Measurements from ENCODE around the gene CCDC92. TPM values are rescaled to one million over a fixed set of nuclear protein-coding genes. Genes with fewer than 3 reads are reported as not detected.

The CCDC92 gene
- total RNA-seq, 3 donors from 2014 or later (not counting 1 experiment from before 2014, with no cell fraction given), result 37.6 to 42.4 (median 39.1) TPM

DNA sequence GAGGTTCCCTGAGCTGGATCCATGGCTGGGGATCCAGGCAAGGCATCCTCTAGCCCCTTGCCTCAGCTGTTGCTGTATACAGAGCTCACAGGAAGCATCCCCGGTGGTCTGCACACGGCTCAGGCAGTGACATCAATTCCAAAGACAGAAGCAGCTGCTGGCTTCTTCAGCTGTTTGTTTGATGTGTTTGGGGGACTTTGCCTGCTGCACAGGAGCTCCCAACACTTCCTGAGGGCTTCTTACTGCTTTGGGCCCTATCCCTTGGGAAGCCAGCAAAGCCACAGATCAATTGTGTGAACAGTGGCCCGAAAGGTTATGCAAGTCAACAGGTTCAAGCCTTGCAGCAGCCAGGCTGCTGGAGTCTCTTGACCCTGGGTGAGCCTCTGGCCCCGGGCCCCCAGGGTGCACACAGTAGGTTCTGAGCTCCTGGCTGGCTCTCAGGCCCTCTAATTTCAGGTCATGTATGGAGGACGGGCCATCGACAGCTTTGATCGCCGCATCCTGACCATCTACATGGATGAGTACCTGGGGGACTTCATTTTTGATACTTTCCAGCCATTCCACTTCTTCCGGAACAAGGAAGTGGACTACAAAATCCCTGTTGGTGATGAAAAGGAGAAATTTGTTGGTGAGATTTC, 42.6 kb downstream of the CCDC92 start:
- DNase-seq (no peak), ATAC-seq (no peak)
- TF ChIP-seq, protein P1, sequence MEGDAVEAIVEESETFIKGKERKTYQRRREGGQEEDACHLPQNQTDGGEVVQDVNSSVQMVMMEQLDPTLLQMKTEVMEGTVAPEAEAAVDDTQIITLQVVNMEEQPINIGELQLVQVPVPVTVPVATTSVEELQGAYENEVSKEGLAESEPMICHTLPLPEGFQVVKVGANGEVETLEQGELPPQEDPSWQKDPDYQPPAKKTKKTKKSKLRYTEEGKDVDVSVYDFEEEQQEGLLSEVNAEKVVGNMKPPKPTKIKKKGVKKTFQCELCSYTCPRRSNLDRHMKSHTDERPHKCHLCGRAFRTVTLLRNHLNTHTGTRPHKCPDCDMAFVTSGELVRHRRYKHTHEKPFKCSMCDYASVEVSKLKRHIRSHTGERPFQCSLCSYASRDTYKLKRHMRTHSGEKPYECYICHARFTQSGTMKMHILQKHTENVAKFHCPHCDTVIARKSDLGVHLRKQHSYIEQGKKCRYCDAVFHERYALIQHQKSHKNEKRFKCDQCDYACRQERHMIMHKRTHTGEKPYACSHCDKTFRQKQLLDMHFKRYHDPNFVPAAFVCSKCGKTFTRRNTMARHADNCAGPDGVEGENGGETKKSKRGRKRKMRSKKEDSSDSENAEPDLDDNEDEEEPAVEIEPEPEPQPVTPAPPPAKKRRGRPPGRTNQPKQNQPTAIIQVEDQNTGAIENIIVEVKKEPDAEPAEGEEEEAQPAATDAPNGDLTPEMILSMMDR (IDR thresholded peaks at IDR 0.05), result no peak
- Histone ChIP-seq H3K27me3 (ENCODE audit: control insufficient read depth, insufficient read depth, low read length) (no peaks in the 10 kb centered on the region), H3K4me1 (ENCODE audit: control insufficient read depth, insufficient read depth, low read length) (peaks cover 21% of the 10 kb centered on the region), H3K4me3 (ENCODE audit: low read length) (no peak overlapping the region), H3K9me3 (ENCODE audit: control insufficient read depth, insufficient read depth, low read length) (no peaks in the 10 kb centered on the region), H3K27ac (ENCODE audit: low read length) (no peak overlapping the region), H3K36me3 (ENCODE audit: control insufficient read depth, insufficient read depth, low read length) (no peaks in the 10 kb centered on the region)
- intact Hi-C loops (cut with micrococcal nuclease), result loop anchor here (10.0 kb wide), 1 partner anchor 495 kb away; no protein-coding TSS in a partner anchor
- no peaks in the 10 kb centered on the region for H3K36me3 Mint-ChIP-seq
- no peaks in the 10 kb centered on the region for H3K27me3 Mint-ChIP-seq (ENCODE audit: low read depth in 2 of 2)
- no peak overlapping the region for H3K27ac Mint-ChIP-seq
- H3K9me3 Mint-ChIP-seq, result no peaks in the 10 kb centered on the region
- H3K4me1 Mint-ChIP-seq, result peaks cover 20 to 29% of the 10 kb centered on the region in 2 donors
- no peak overlapping the region for H3K4me3 Mint-ChIP-seq
- 85% methylated on average over 9 of the region's 9 CpGs for WGBS (ENCODE audit: insufficient coverage)

DNA sequence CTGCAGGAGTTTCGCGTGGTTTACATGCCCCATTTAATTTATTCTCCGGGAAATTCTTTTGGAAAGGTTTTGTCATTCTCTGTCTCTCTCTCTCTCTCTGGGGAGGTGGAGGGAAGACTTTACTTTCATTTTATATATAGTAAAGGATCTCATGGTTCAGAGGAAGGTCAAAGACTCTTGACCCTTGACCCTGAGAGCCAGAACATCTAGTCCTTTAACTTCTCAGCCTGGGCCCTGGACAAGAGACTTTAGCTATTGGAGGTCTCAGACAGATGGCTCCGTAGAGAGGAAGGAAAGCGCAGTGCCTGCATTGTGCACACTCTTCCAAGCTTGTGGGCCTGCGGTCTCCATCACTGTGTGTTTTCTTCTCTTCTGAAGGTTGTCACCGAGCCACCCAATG, 43.7 kb downstream of the CCDC92 start:
- H3K27ac ChIP-seq (ENCODE audit: low read length), result no peak overlapping the region
- DNase-seq (no peak), ATAC-seq (no peak)
- Mint-ChIP-seq H3K27me3 (ENCODE audit: low read depth in 2 of 2) (peaks cover 5 to 10% of the 10 kb centered on the region in 2 donors), H3K36me3 (no peaks in the 10 kb centered on the region), H3K27ac (no peak overlapping the region), H3K4me3 (no peak overlapping the region), H3K9me3 (no peaks in the 10 kb centered on the region), H3K4me1 (peaks cover 8 to 20% of the 10 kb centered on the region in 2 donors)
- no peaks in the 10 kb centered on the region for H3K36me3 ChIP-seq (ENCODE audit: control insufficient read depth, insufficient read depth, low read length)
- WGBS (ENCODE audit: insufficient coverage), result 93% methylated on average over 4 of the region's 7 CpGs
- H3K27me3 ChIP-seq (ENCODE audit: control insufficient read depth, insufficient read depth, low read length), result no peaks in the 10 kb centered on the region
- no peak overlapping the region for H3K4me3 ChIP-seq (ENCODE audit: low read length)
- TF ChIP-seq, protein P1 (IDR thresholded peaks at IDR 0.05), result no peak
- no peaks in the 10 kb centered on the region for H3K9me3 ChIP-seq (ENCODE audit: control insufficient read depth, insufficient read depth, low read length)
- peaks cover 9% of the 10 kb centered on the region for H3K4me1 ChIP-seq (ENCODE audit: control insufficient read depth, insufficient read depth, low read length)
- intact Hi-C loops (cut with micrococcal nuclease), result no loop called here

DNA sequence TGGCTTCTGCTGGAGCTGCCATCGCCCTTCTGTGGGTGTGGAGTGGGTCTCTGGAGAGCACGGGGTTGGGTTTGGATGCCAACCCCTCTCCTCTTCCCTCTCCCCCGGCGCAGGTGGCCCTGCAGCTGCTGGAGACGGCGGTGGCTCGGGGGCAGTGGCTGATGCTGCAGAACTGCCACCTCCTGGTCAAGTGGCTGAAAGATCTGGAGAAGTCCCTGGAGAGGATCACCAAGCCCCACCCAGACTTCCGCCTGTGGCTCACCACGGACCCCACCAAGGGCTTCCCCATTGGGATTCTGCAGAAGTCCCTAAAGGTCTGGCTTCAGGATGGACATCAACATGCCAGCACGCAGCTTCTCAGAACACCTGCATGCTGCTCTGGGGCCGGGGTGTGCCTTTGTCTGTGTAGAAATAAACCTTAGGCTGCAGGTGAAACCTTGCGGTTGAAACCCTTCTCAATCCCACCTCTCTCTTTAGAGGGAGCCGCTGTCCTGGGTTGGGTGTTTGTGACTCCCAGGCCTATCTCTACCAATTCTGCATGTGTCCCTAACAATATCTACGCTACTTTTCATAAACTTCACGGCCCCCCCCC, 44.3 kb downstream of the CCDC92 start:
- ATAC-seq, result no peak
- no peaks in the 10 kb centered on the region for H3K9me3 ChIP-seq (ENCODE audit: control insufficient read depth, insufficient read depth, low read length)
- Mint-ChIP-seq H3K27me3 (ENCODE audit: low read depth in 2 of 2) (peaks cover 6 to 10% of the 10 kb centered on the region in 2 donors), H3K4me3 (no peak overlapping the region), H3K9me3 (no peaks in the 10 kb centered on the region), H3K27ac (no peak overlapping the region), H3K4me1 (peaks cover 3 to 15% of the 10 kb centered on the region in 2 donors), H3K36me3 (no peaks in the 10 kb centered on the region)
- H3K36me3 ChIP-seq (ENCODE audit: control insufficient read depth, insufficient read depth, low read length), result no peaks in the 10 kb centered on the region
- DNase-seq, result no peak
- H3K4me3 ChIP-seq (ENCODE audit: low read length), result no peak overlapping the region
- H3K27me3 ChIP-seq (ENCODE audit: control insufficient read depth, insufficient read depth, low read length), result no peaks in the 10 kb centered on the region
- peaks cover 4% of the 10 kb centered on the region for H3K4me1 ChIP-seq (ENCODE audit: control insufficient read depth, insufficient read depth, low read length)
- 71% methylated on average over 15 of the region's 15 CpGs for WGBS (ENCODE audit: insufficient coverage)
- TF ChIP-seq, protein P1 (IDR thresholded peaks at IDR 0.05), result no peak
- no peak overlapping the region for H3K27ac ChIP-seq (ENCODE audit: low read length)
- intact Hi-C loops (cut with micrococcal nuclease), result no loop called here
